ENCODE results near the gene TOLLIP.

The TOLLIP gene

DNA sequence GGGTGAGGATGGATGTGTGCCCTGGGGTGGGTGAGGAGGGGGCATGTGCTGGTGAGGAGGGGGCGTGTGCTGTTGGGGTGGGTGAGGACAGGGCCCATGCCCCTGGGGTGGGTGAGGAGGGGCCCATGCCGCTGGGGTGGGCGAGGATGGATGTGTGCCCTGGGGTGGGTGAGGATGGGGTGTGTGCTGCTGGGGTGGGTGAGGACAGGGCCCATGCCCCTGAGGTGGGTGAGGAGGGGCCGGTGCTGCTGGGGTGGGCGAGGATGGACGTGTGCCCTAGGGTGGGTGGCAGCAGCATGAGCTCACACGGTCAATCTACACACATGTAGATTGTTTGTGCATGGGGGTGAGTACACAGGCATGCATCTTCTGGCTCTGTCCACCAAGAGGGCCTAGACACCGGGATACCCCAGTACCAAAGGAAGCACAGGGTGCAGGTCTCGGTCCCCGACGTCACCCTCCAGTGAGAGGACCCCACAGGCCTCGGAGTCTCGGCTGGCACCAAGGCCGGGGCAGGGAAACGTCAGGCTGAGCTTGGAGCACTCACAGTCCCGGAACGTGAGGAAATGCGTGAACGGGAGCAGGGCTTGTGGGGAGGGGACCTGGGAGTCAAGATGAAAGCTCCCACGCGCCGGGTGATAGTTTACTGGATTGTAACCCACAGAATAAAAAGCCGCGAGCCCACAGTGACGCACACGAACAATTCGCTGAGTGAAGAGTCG is 37.4 kb upstream of the TOLLIP start:
- WGBS, 2 donors (ENCODE audit: extremely low coverage in 2 of 2, insufficient read length in 2 of 2, insufficient replicate concordance in 1 of 2) = no CpG with 5 or more reads among the region's 28 CpGs
- no peak overlapping the region for H3K27ac ChIP-seq (replicated peaks; ENCODE audit: low read length)
- peak overlapping the region; percentile 99 for H2BK12ac ChIP-seq (ENCODE audit: low read length)
- H2AK5ac ChIP-seq (ENCODE audit: low read depth, low read length) = peak overlapping the region; percentile 95
- H2BK15ac ChIP-seq (ENCODE audit: low read length) = peak overlapping the region; percentile 67
- peak overlapping the region; percentile 55 for H3K23ac ChIP-seq (ENCODE audit: low read depth, low read length, poor library complexity)
- H3K14ac ChIP-seq (ENCODE audit: low read length) = no peak overlapping the region
- no peak overlapping the region for H3K4ac ChIP-seq (ENCODE audit: low read length)
- no peak overlapping the region for H4K8ac ChIP-seq (ENCODE audit: low read depth, low read length)
- H3K4me3 ChIP-seq (ENCODE audit: low read length in 2 of 2) = no peak overlapping the region
- DNase-seq (ENCODE audit: low spot score) = no peak
- peaks cover 23 to 24% of the 10 kb centered on the region in 2 donors for H3K4me1 ChIP-seq (ENCODE audit: control insufficient read depth in 2 of 2, insufficient read depth in 1 of 2, low read depth in 1 of 2, low read length in 2 of 2)
- no peak overlapping the region for H4K91ac ChIP-seq (ENCODE audit: low read depth, low read length, poor library complexity)
- no peak overlapping the region for H3K9ac ChIP-seq (ENCODE audit: low read depth, low read length, poor library complexity)
- no peaks in the 10 kb centered on the region for H3K79me1 ChIP-seq (ENCODE audit: low read depth, low read length)
- no peaks in the 10 kb centered on the region for H3K9me3 ChIP-seq (replicated peaks in 1 of 2; ENCODE audit: control insufficient read depth in 2 of 2, insufficient read depth in 1 of 2, low read depth in 1 of 2, low read length in 2 of 2)
- H3K18ac ChIP-seq (ENCODE audit: low read length) = peak overlapping the region; percentile 59
- H3K27me3 ChIP-seq (ENCODE audit: control insufficient read depth in 3 of 3, insufficient read depth in 3 of 3, low read depth in 1 of 3, low read length in 3 of 3) = peaks cover 0 to 18% (median 0%) of the 10 kb centered on the region in 3 experiments
- no peak overlapping the region for H3K4me2 ChIP-seq (ENCODE audit: insufficient read depth, low read length, poor library complexity, severe bottlenecking)
- no peaks in the 10 kb centered on the region for H3K36me3 ChIP-seq (replicated peaks in 1 of 2; ENCODE audit: control insufficient read depth in 2 of 2, insufficient read depth in 2 of 2, low read length in 2 of 2)
- no peak overlapping the region for H2AFZ ChIP-seq (ENCODE audit: low read length)
- H2BK120ac ChIP-seq (ENCODE audit: low read depth, low read length) = no peak overlapping the region
- no peak overlapping the region for H2BK5ac ChIP-seq (ENCODE audit: low read length)

GRCh38 chr11:1345737-1346513 is 36.5 kb upstream of the TOLLIP start:
- H3K14ac ChIP-seq (ENCODE audit: low read length) = peak overlapping the region; percentile 75
- no peaks in the 10 kb centered on the region for H3K79me1 ChIP-seq (ENCODE audit: low read depth, low read length)
- no peak overlapping the region for H3K4me3 ChIP-seq (ENCODE audit: low read length in 2 of 2)
- H3K4me2 ChIP-seq (ENCODE audit: insufficient read depth, low read length, poor library complexity, severe bottlenecking) = no peak overlapping the region
- no peak for DNase-seq (ENCODE audit: low spot score)
- no peak overlapping the region for H2AFZ ChIP-seq (ENCODE audit: low read length)
- WGBS, 2 donors (ENCODE audit: extremely low coverage in 2 of 2, insufficient read length in 2 of 2, insufficient replicate concordance in 1 of 2) = no CpG with 5 or more reads among the region's 28 CpGs
- no peaks in the 10 kb centered on the region for H3K36me3 ChIP-seq (replicated peaks in 1 of 2; ENCODE audit: control insufficient read depth in 2 of 2, insufficient read depth in 2 of 2, low read length in 2 of 2)
- no peak overlapping the region for H2BK15ac ChIP-seq (ENCODE audit: low read length)
- H3K23ac ChIP-seq (ENCODE audit: low read depth, low read length, poor library complexity) = no peak overlapping the region
- H2BK12ac ChIP-seq (ENCODE audit: low read length) = no peak overlapping the region
- no peaks in the 10 kb centered on the region for H3K9me3 ChIP-seq (replicated peaks in 1 of 2; ENCODE audit: control insufficient read depth in 2 of 2, insufficient read depth in 1 of 2, low read depth in 1 of 2, low read length in 2 of 2)
- peaks cover 23 to 24% of the 10 kb centered on the region in 2 donors for H3K4me1 ChIP-seq (ENCODE audit: control insufficient read depth in 2 of 2, insufficient read depth in 1 of 2, low read depth in 1 of 2, low read length in 2 of 2)
- H2AK5ac ChIP-seq (ENCODE audit: low read depth, low read length) = no peak overlapping the region
- no peak overlapping the region for H3K4ac ChIP-seq (ENCODE audit: low read length)
- no peak overlapping the region for H3K18ac ChIP-seq (ENCODE audit: low read length)
- H3K9ac ChIP-seq (ENCODE audit: low read depth, low read length, poor library complexity) = no peak overlapping the region
- peaks cover 0 to 13% (median 0%) of the 10 kb centered on the region in 3 experiments for H3K27me3 ChIP-seq (ENCODE audit: control insufficient read depth in 3 of 3, insufficient read depth in 3 of 3, low read depth in 1 of 3, low read length in 3 of 3)
- H2BK120ac ChIP-seq (ENCODE audit: low read depth, low read length) = no peak overlapping the region
- no peak overlapping the region for H2BK5ac ChIP-seq (ENCODE audit: low read length)
- no peak overlapping the region for H4K91ac ChIP-seq (ENCODE audit: low read depth, low read length, poor library complexity)
- no peak overlapping the region for H4K8ac ChIP-seq (ENCODE audit: low read depth, low read length)
- H3K27ac ChIP-seq (replicated peaks; ENCODE audit: low read length) = no peak overlapping the region

DNA sequence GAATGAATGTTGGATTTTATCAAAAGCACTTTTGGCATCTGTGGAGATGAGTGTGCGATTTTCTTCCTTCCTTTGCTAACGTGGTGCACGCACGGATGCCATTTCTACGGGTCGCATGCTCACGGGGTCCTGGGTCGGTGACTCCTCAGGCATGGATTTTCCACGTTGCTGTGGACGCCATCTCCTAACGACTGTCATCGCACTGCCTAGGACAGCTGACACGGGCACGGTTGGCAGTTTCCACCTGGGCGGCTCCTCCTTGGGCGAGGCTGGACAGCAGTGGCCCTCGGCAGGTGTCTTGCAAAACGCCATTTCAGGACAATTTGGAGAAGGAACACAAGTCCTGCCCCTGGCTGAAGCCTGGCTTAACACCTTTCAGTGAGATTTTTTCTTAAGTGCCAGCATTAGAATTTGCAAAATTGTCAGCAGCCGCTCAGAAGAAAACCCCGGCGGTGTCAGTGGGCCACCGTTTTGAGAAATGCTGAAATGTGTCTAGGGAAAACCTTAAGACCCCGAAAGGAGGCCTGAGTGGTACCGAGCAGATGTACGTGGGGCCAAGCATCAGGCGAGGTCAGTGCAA is 34.7 kb upstream of the TOLLIP start:
- Histone ChIP-seq H3K14ac (ENCODE audit: low read length) (no peak overlapping the region), H3K36me3 (replicated peaks in 1 of 2; ENCODE audit: control insufficient read depth in 2 of 2, insufficient read depth in 2 of 2, low read length in 2 of 2) (no peaks in the 10 kb centered on the region), H3K4me1 (ENCODE audit: control insufficient read depth in 2 of 2, insufficient read depth in 1 of 2, low read depth in 1 of 2, low read length in 2 of 2) (peaks cover 12 to 14% of the 10 kb centered on the region in 2 donors), H4K91ac (ENCODE audit: low read depth, low read length, poor library complexity) (no peak overlapping the region), H2BK15ac (ENCODE audit: low read length) (no peak overlapping the region), H3K4ac (ENCODE audit: low read length) (no peak overlapping the region), H3K4me2 (ENCODE audit: insufficient read depth, low read length, poor library complexity, severe bottlenecking) (no peak overlapping the region), H3K27ac (replicated peaks; ENCODE audit: low read length) (no peak overlapping the region), H2AFZ (ENCODE audit: low read length) (no peak overlapping the region), H3K79me1 (ENCODE audit: low read depth, low read length) (no peaks in the 10 kb centered on the region), H2BK120ac (ENCODE audit: low read depth, low read length) (no peak overlapping the region), H3K4me3 (ENCODE audit: low read length in 2 of 2) (no peak overlapping the region), H3K9ac (ENCODE audit: low read depth, low read length, poor library complexity) (no peak overlapping the region), H3K9me3 (replicated peaks in 1 of 2; ENCODE audit: control insufficient read depth in 2 of 2, insufficient read depth in 1 of 2, low read depth in 1 of 2, low read length in 2 of 2) (peaks cover 0 to 2% of the 10 kb centered on the region in 2 donors), H3K18ac (ENCODE audit: low read length) (peak overlapping the region; percentile 70), H2BK5ac (ENCODE audit: low read length) (no peak overlapping the region), H2AK5ac (ENCODE audit: low read depth, low read length) (peak overlapping the region; percentile 27), H3K23ac (ENCODE audit: low read depth, low read length, poor library complexity) (peak overlapping the region; percentile 58), H3K27me3 (ENCODE audit: control insufficient read depth in 3 of 3, insufficient read depth in 3 of 3, low read depth in 1 of 3, low read length in 3 of 3) (peaks cover 0 to 3% (median 0%) of the 10 kb centered on the region in 3 experiments), H4K8ac (ENCODE audit: low read depth, low read length) (no peak overlapping the region), H2BK12ac (ENCODE audit: low read length) (no peak overlapping the region)
- no CpG with 5 or more reads among the region's 26 CpGs for WGBS, 2 donors (ENCODE audit: extremely low coverage in 2 of 2, insufficient read length in 2 of 2, insufficient replicate concordance in 1 of 2)
- no peak for DNase-seq (ENCODE audit: low spot score)
